ENCODE measurements around the gene MRPL38. TPM values are rescaled to one million over a fixed set of nuclear protein-coding genes. Genes with fewer than 3 reads are reported as not detected.

Gene MRPL38
- total and polyA plus RNA-seq, 2 donors (not counting 1 experiment from before 2014, with no cell fraction given), result 126 to 127 TPM

DNA sequence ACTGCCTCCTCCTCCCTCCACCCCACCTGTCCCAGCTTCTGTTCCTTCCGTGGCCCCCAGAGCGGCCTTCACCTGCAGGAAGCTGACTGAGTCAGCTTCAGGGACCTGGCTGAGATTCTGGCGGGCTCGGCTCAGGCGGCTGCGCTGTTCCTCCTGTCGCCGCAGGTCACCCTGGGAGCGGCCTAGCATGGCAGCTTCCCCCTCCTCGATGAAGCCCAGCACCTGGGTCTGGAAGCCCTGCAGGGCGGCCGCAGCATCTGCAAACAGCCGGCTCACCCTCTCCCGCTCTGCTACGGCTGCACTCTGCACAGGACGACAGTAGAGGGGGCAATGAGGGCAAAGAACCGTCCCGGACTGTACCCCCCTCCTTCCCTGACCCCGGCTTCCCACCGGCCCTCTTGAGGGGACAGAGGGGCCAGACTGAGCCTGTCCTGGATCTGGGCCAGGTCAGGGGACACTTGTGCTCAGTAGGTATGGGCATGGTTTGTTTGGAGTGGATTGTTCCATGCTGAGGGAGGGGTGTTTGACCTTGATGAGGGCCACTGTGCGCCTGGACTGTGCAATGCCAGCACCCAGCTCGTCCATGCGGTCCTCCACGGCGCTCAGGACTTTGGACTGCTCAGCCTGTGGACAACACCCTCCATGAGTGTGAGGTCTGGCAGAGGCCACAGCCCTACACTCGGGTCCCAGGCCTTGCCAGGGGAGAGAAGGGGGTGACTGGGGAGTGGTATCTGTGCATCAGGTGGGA is 28.3 kb downstream of the MRPL38 start:
- Mint-ChIP-seq H3K27me3 (peaks cover 4% of the 10 kb centered on the region), H3K27ac (peak overlapping the region; percentile 91), H3K9me3 (ENCODE audit: insufficient read depth) (no peaks in the 10 kb centered on the region), H3K4me1 (peaks cover 35% of the 10 kb centered on the region), H3K4me3 (peak overlapping the region; percentile 90)
- H3K4me2 ChIP-seq (replicated peaks; ENCODE audit: low read depth, low read length, poor library complexity, severe bottlenecking), result peak overlapping the region; percentile 98
- ChIA-PET CTCF (interaction anchor here (0.6 to 5.6 kb wide), 20 partner anchors 10 to 1239 kb away, joined by 3 to 52 read pairs (median 4); partner anchors contain the start of genes GALK1, MRPL38, TRIM65 and UNK), POLR2A (interaction anchor here (0.7 to 3.3 kb wide), 12 partner anchors 12 to 100 kb away, joined by 3 to 24 read pairs (median 6); partner anchors contain the start of genes MRPL38, TRIM65, UNC13D and UNK)
- no peak for TF ChIP-seq EZH2 (IDR thresholded peaks at IDR 0.05; ENCODE audit: borderline replicate concordance, insufficient read depth, low read depth, low read length, poor library complexity, severe bottlenecking)
- TF ChIP-seq, protein P1, sequence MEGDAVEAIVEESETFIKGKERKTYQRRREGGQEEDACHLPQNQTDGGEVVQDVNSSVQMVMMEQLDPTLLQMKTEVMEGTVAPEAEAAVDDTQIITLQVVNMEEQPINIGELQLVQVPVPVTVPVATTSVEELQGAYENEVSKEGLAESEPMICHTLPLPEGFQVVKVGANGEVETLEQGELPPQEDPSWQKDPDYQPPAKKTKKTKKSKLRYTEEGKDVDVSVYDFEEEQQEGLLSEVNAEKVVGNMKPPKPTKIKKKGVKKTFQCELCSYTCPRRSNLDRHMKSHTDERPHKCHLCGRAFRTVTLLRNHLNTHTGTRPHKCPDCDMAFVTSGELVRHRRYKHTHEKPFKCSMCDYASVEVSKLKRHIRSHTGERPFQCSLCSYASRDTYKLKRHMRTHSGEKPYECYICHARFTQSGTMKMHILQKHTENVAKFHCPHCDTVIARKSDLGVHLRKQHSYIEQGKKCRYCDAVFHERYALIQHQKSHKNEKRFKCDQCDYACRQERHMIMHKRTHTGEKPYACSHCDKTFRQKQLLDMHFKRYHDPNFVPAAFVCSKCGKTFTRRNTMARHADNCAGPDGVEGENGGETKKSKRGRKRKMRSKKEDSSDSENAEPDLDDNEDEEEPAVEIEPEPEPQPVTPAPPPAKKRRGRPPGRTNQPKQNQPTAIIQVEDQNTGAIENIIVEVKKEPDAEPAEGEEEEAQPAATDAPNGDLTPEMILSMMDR (IDR thresholded peaks at IDR 0.05), result peak; percentile 43
- H3K9ac ChIP-seq (ENCODE audit: low read length), result peak overlapping the region; percentile 76
- DNase-seq, result peak; percentile 82
- H3K4me3 ChIP-seq (ENCODE audit: control extremely low read depth in 1 of 5, extremely low read depth in 1 of 5, insufficient read depth in 1 of 5, low read depth in 2 of 5, low read length in 4 of 5), result peak overlapping the region in 4 of 5 experiments; percentile 24 to 69 (median 52)
- peaks cover 0 to 7% (median 1%) of the 10 kb centered on the region in 4 experiments for H3K27me3 ChIP-seq (replicated peaks in 1 of 4; ENCODE audit: control extremely low read depth in 1 of 4, control insufficient read depth in 3 of 4, insufficient read depth in 4 of 4, low read length in 3 of 4)
- peak; percentile 74 for ATAC-seq (ENCODE audit: low read depth)
- intact Hi-C loops (cut with micrococcal nuclease), result loop anchor here (1.0 to 5.0 kb wide), 5 partner anchors 12 to 34 kb away; partner anchors contain the start of genes MRPL38, TRIM65, UNC13D and WBP2
- H3K36me3 ChIP-seq (replicated peaks in 1 of 2; ENCODE audit: control extremely low read depth in 1 of 2, control insufficient read depth in 1 of 2, extremely low read depth in 1 of 2, insufficient read depth in 2 of 2, low read length in 1 of 2), result no peaks in the 10 kb centered on the region
- no peaks in the 10 kb centered on the region for H3K9me3 ChIP-seq (ENCODE audit: control extremely low read depth in 1 of 3, control insufficient read depth in 2 of 3, insufficient read depth in 1 of 3, low read length in 2 of 3)
- H3K27ac ChIP-seq (ENCODE audit: low read length in 2 of 2), result peak overlapping the region; percentile 50 to 55
- H3K79me2 ChIP-seq (ENCODE audit: control insufficient read depth, insufficient read depth, low read length), result no peaks in the 10 kb centered on the region
- H4K20me1 ChIP-seq (ENCODE audit: control insufficient read depth, insufficient read depth, low read length, poor library complexity, severe bottlenecking), result no peaks in the 10 kb centered on the region
- peak overlapping the region; percentile 94 for H2AFZ ChIP-seq (ENCODE audit: insufficient read depth, low read depth, low read length, poor library complexity, severe bottlenecking)
- H3K4me1 ChIP-seq (ENCODE audit: control insufficient read depth in 2 of 2, insufficient read depth in 2 of 2, low read length in 2 of 2), result peaks cover 30 to 44% of the 10 kb centered on the region in 2 donors
- WGBS (ENCODE audit: insufficient coverage), result 20% methylated on average over 25 of the region's 26 CpGs

DNA sequence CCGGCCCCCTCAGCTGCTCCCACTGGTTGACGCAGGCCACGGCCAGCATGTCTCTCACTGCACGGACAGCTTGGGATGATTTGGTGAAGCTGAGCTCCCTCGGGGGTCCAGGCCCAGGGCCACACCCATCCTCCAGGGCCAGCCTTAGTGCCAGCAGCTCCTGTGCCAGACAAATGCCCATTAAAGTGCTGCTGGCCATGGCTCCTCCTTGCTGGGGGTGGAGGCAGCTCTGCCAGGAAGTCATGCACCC is 28.8 kb downstream of the MRPL38 start:
- Histone ChIP-seq H3K9ac (ENCODE audit: low read length) (peak overlapping the region; percentile 76), H2AFZ (ENCODE audit: insufficient read depth, low read depth, low read length, poor library complexity, severe bottlenecking) (peak overlapping the region; percentile 94), H3K27ac (ENCODE audit: low read length in 2 of 2) (peak overlapping the region; percentile 50 to 55), H3K27me3 (replicated peaks in 1 of 4; ENCODE audit: control extremely low read depth in 1 of 4, control insufficient read depth in 3 of 4, insufficient read depth in 4 of 4, low read length in 3 of 4) (peaks cover 0 to 7% (median 1%) of the 10 kb centered on the region in 4 experiments), H3K9me3 (ENCODE audit: control extremely low read depth in 1 of 3, control insufficient read depth in 2 of 3, insufficient read depth in 1 of 3, low read length in 2 of 3) (no peaks in the 10 kb centered on the region), H3K4me3 (ENCODE audit: control extremely low read depth in 1 of 5, extremely low read depth in 1 of 5, insufficient read depth in 1 of 5, low read depth in 2 of 5, low read length in 4 of 5) (peak overlapping the region in 4 of 5 experiments; percentile 24 to 69 (median 52)), H3K4me2 (replicated peaks; ENCODE audit: low read depth, low read length, poor library complexity, severe bottlenecking) (peak overlapping the region; percentile 98), H4K20me1 (ENCODE audit: control insufficient read depth, insufficient read depth, low read length, poor library complexity, severe bottlenecking) (no peaks in the 10 kb centered on the region), H3K36me3 (replicated peaks in 1 of 2; ENCODE audit: control extremely low read depth in 1 of 2, control insufficient read depth in 1 of 2, extremely low read depth in 1 of 2, insufficient read depth in 2 of 2, low read length in 1 of 2) (no peaks in the 10 kb centered on the region), H3K4me1 (ENCODE audit: control insufficient read depth in 2 of 2, insufficient read depth in 2 of 2, low read length in 2 of 2) (peaks cover 30 to 44% of the 10 kb centered on the region in 2 donors), H3K79me2 (ENCODE audit: control insufficient read depth, insufficient read depth, low read length) (no peaks in the 10 kb centered on the region)
- no peak for ATAC-seq (ENCODE audit: low read depth)
- WGBS (ENCODE audit: insufficient coverage), result 41% methylated on average over 5 of the region's 5 CpGs
- Mint-ChIP-seq H3K4me3 (peak overlapping the region; percentile 90), H3K27ac (peak overlapping the region; percentile 91), H3K9me3 (ENCODE audit: insufficient read depth) (no peaks in the 10 kb centered on the region), H3K4me1 (peaks cover 35% of the 10 kb centered on the region), H3K27me3 (peaks cover 4% of the 10 kb centered on the region)
- TF ChIP-seq EZH2 (IDR thresholded peaks at IDR 0.05; ENCODE audit: borderline replicate concordance, insufficient read depth, low read depth, low read length, poor library complexity, severe bottlenecking), result no peak
- TF ChIP-seq, protein P1 (IDR thresholded peaks at IDR 0.05), result no peak
- intact Hi-C loops (cut with micrococcal nuclease), result loop anchor here (1.0 to 5.0 kb wide), 5 partner anchors 12 to 34 kb away; partner anchors contain the start of genes MRPL38, TRIM65, UNC13D and WBP2
- CTCF ChIA-PET, result interaction anchor here (0.6 to 5.6 kb wide), 18 partner anchors 10 to 1239 kb away, joined by 3 to 52 read pairs (median 4); partner anchors contain the start of genes MRPL38, TRIM65 and WBP2
- no peak for DNase-seq
- POLR2A ChIA-PET, result interaction anchor here (0.8 to 2.0 kb wide), 9 partner anchors 11 to 99 kb away, joined by 3 to 18 read pairs (median 5); partner anchors contain the start of genes UNC13D, UNK and WBP2
